GM12878 (cell line): ENCODE data around the gene BMP7. TPM values are rescaled to one million over a fixed set of nuclear protein-coding genes. Genes with fewer than 3 reads are reported as not detected.

Experiments used
- ETV6 ChIP-seq, 2 experiments: fragments of 450-650 bp in 1 of 2; IDR thresholded peaks in 1 of 2; conservative IDR thresholded peaks in 1 of 2; 2 replicates each; pipeline ENCODE4 v1.6.1; 2014; ENCODE audit warnings: antibody characterized with exemption in 1 of 2, borderline replicate concordance in 1 of 2, low read depth in 1 of 2, mild to moderate bottlenecking in 1 of 2, moderate library complexity in 1 of 2
- KDM1A ChIP-seq: fragments of 200-600 bp; sonication (generic); IDR thresholded peaks from 2 replicates; pipeline ENCODE4 v1.6.1; 2016; ENCODE audit warnings: borderline replicate concordance
- NKRF ChIP-seq: fragments of 450-650 bp; conservative IDR thresholded peaks from 2 replicates; pipeline ENCODE4 v1.6.1; 2017; ENCODE audit warnings: mild to moderate bottlenecking, moderate library complexity
- PRDM15 ChIP-seq: fragments of 450-650 bp; formaldehyde crosslinking; IDR thresholded peaks from 2 replicates; pipeline ENCODE4 v1.4.0; 2020; ENCODE audit warnings: mild to moderate bottlenecking, moderate library complexity
- WRNIP1 ChIP-seq: IDR thresholded peaks from 2 replicates; pipeline ENCODE4 v1.6.1; 2011; ENCODE audit warnings: low read depth, low read length, improper control_type of control experiment, borderline replicate concordance
- ZBTB4 ChIP-seq: fragments of 450-650 bp; formaldehyde crosslinking; IDR thresholded peaks from 2 replicates; pipeline ENCODE4 v1.4.0; 2022; ENCODE audit warnings: mild to moderate bottlenecking, moderate library complexity
- polyA plus RNA-seq, 11 experiments: library from polyadenylated mRNA; depleted of rRNA in 4 of 11; unstranded in 6 of 11; stranded (reverse) in 5 of 11; fragments of >200 nt; fragmentation: Nextera tagmentation in 4 of 11; fragmentation: Illumina TruSeq in 1 of 11; extraction: Ambion mirVana in 4 of 11; extraction: Trizol in 1 of 11; gene quantifications; 1 replicate in 1 of 11; 2 replicates in 10 of 11; pipeline versions ENCODE4 v1.2.1 to v1.2.3, GENCODE V29; 2011 to 2016; ENCODE audit warnings: inconsistent platforms in 2 of 11, missing spikeins in 2 of 11, low read depth in 1 of 11
- total RNA-seq, 4 experiments: library from RNA; depleted of rRNA in 3 of 4; stranded (reverse); fragments of >200 nt in 3 of 4; fragmentation: Illumina TruSeq in 1 of 4; extraction: Trizol in 1 of 4; gene quantifications; 2 replicates each; pipeline versions ENCODE4 v1.2.1 to v1.2.3, GENCODE V29; 2013 to 2021

BMP7 gene
- total and polyA plus RNA-seq, 10 of the 15 experiments (the other 5 are each of a cell fraction or from before 2014, with no cell fraction given): 0.18 to 0.51 (median 0.28) TPM; not detected in 7

DNA sequence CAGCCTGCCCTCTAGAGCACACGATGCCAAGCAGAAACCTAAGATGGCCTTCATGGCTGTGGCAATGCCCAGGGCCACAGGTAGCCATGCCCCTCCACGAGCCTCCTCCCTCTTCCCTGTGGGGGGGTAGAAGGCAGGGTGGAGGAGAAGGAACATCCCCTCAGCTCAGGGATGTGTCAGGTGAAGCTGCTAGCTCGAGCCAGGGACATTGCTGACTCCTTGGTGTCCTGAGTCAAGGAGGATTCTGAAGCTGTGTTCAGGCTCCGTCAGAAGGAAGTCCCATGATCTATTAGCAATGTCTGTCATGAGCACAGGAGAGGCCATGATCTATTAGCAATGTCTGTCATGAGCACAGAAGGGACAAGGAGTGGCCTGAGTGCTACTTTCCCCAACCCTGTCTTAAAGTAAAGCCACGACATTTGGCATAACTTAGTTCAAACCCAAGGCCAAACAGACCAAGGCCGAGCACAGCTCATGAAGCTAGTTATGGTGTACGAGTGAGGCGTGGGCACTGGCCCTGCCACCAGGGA, 87.8 kb downstream of the BMP7 start (continued):
- TF ChIP-seq ZBTB4 (CRISPR knock-in tag) (no peak), WRNIP1 (no peak), KDM1A (no peak), NKRF (0 out of 2 replicates have a peak, but pooled peaks have one; percentile 14), PRDM15 (CRISPR knock-in tag) (no peak), ETV6 (conservative IDR thresholded peaks at IDR 0.05 in 1 of 2, IDR thresholded peaks at IDR 0.05 in 1 of 2; ENCODE audit: borderline replicate concordance in 1 of 2, low read depth in 1 of 2) (0 out of 4 replicates have a peak, but pooled peaks of 1 of the 2 experiments have one; percentile 51)
